Activated naive CD4-positive, alpha-beta T cell treated with anti-CD3 and anti-CD28 coated beads, Interleukin-2, amount 10 ng/mL, durations not matched to agents 7 days and 5 days (primary cell): Measurements from ENCODE around the gene CTNNA2.

Source experiments
- CTCF ChIA-PET: fragments of 350-600 bp; sonication (Branson Sonifier 250); formaldehyde crosslinking; loops from one replicate; lab custom pipeline; 2021; ENCODE audit warnings: antibody characterized with exemption; lab: Charles Lee
- DNase-seq: peaks from one replicate; pipeline ENCODE4 v3.0.0-alpha.2; 2020
- H3K27ac Mint-ChIP-seq: one replicate; pipeline ENCODE4 v1.8.0; 2021; ENCODE audit warnings: mild to moderate bottlenecking, moderate library complexity, mixed read lengths
- H3K27me3 Mint-ChIP-seq: one replicate; pipeline ENCODE4 v1.8.0; 2021; ENCODE audit warnings: mild to moderate bottlenecking, mixed read lengths
- H3K36me3 Mint-ChIP-seq: one replicate; pipeline ENCODE4 v1.8.0; 2021; ENCODE audit warnings: mixed read lengths
- H3K4me1 Mint-ChIP-seq: one replicate; pipeline ENCODE4 v1.8.0; 2021; ENCODE audit warnings: mixed read lengths
- H3K4me3 Mint-ChIP-seq: one replicate; pipeline ENCODE4 v1.8.0; 2021; ENCODE audit warnings: mild to moderate bottlenecking, moderate library complexity, mixed read lengths
- H3K9me3 Mint-ChIP-seq: one replicate; pipeline ENCODE4 v1.8.0; 2021; ENCODE audit warnings: mixed read lengths

CTNNA2 gene

GRCh38 chr2:80361904-80362303, 849.1 kb downstream of the CTNNA2 start:
- DNase-seq = no peak
- CTCF ChIA-PET = no interaction called here
- no peaks in the 10 kb centered on the region for H3K4me1 Mint-ChIP-seq
- no peak overlapping the region for H3K4me3 Mint-ChIP-seq
- H3K9me3 Mint-ChIP-seq = no peaks in the 10 kb centered on the region
- H3K36me3 Mint-ChIP-seq = no peaks in the 10 kb centered on the region
- no peak overlapping the region for H3K27ac Mint-ChIP-seq
- H3K27me3 Mint-ChIP-seq = no peaks in the 10 kb centered on the region

GRCh38 chr2:80363330-80363729, 850.5 kb downstream of the CTNNA2 start:
- Mint-ChIP-seq H3K4me3 (no peak overlapping the region), H3K27ac (no peak overlapping the region), H3K4me1 (no peaks in the 10 kb centered on the region), H3K36me3 (no peaks in the 10 kb centered on the region), H3K27me3 (no peaks in the 10 kb centered on the region), H3K9me3 (no peaks in the 10 kb centered on the region)
- CTCF ChIA-PET = no interaction called here
- DNase-seq = no peak

- no peak overlapping the region for H3K27ac Mint-ChIP-seq
Measured at GRCh38 chr2:80363791-80364349, 851.0 kb downstream of the CTNNA2 start.

GRCh38 chr2:80364524-80365212, 851.8 kb downstream of the CTNNA2 start:
- H3K36me3 Mint-ChIP-seq = no peaks in the 10 kb centered on the region
- no peaks in the 10 kb centered on the region for H3K27me3 Mint-ChIP-seq
- H3K9me3 Mint-ChIP-seq = no peaks in the 10 kb centered on the region
- H3K27ac Mint-ChIP-seq = no peak overlapping the region
- CTCF ChIA-PET = no interaction called here
- no peaks in the 10 kb centered on the region for H3K4me1 Mint-ChIP-seq
- no peak overlapping the region for H3K4me3 Mint-ChIP-seq
- DNase-seq = no peak

More at GRCh38 chr2:80363791-80364349, 851.0 kb downstream of the CTNNA2 start:
- Mint-ChIP-seq H3K27me3 (no peaks in the 10 kb centered on the region), H3K36me3 (no peaks in the 10 kb centered on the region), H3K4me1 (no peaks in the 10 kb centered on the region), H3K4me3 (no peak overlapping the region), H3K9me3 (no peaks in the 10 kb centered on the region)
- CTCF ChIA-PET = no interaction called here
- DNase-seq = no peak

GRCh38 chr2:80365762-80366161, 852.9 kb downstream of the CTNNA2 start:
- H3K4me1 Mint-ChIP-seq = no peaks in the 10 kb centered on the region
- peaks cover 2% of the 10 kb centered on the region for H3K9me3 Mint-ChIP-seq
- H3K27ac Mint-ChIP-seq = no peak overlapping the region
- DNase-seq = no peak
- H3K4me3 Mint-ChIP-seq = no peak overlapping the region
- CTCF ChIA-PET = no interaction called here
- no peaks in the 10 kb centered on the region for H3K27me3 Mint-ChIP-seq
- no peaks in the 10 kb centered on the region for H3K36me3 Mint-ChIP-seq

- Mint-ChIP-seq H3K27me3 (no peaks in the 10 kb centered on the region), H3K4me1 (no peaks in the 10 kb centered on the region), H3K27ac (no peak overlapping the region), H3K9me3 (peaks cover 4% of the 10 kb centered on the region), H3K4me3 (no peak overlapping the region), H3K36me3 (no peaks in the 10 kb centered on the region)
- CTCF ChIA-PET = no interaction called here
- no peak for DNase-seq
Measured at GRCh38 chr2:80370375-80371009, 857.6 kb downstream of the CTNNA2 start.

GRCh38 chr2:80374105-80374504, 861.3 kb downstream of the CTNNA2 start:
- Mint-ChIP-seq H3K36me3 (no peaks in the 10 kb centered on the region), H3K4me1 (no peaks in the 10 kb centered on the region), H3K27me3 (no peaks in the 10 kb centered on the region), H3K9me3 (peaks cover 4% of the 10 kb centered on the region), H3K4me3 (no peak overlapping the region), H3K27ac (no peak overlapping the region)
- no peak for DNase-seq
- CTCF ChIA-PET = no interaction called here

- Mint-ChIP-seq H3K9me3 (peaks cover 7% of the 10 kb centered on the region), H3K4me1 (no peaks in the 10 kb centered on the region)
Measured at GRCh38 chr2:80377071-80377470, 864.2 kb downstream of the CTNNA2 start.

GRCh38 chr2:80380736-80381135, 867.9 kb downstream of the CTNNA2 start:
- Mint-ChIP-seq H3K4me3 (no peak overlapping the region), H3K27me3 (no peaks in the 10 kb centered on the region), H3K9me3 (peaks cover 4% of the 10 kb centered on the region), H3K27ac (no peak overlapping the region), H3K4me1 (no peaks in the 10 kb centered on the region), H3K36me3 (no peaks in the 10 kb centered on the region)
- DNase-seq = no peak
- CTCF ChIA-PET = no interaction called here

More at GRCh38 chr2:80377071-80377470, 864.2 kb downstream of the CTNNA2 start:
- Mint-ChIP-seq H3K27ac (no peak overlapping the region), H3K36me3 (no peaks in the 10 kb centered on the region), H3K27me3 (no peaks in the 10 kb centered on the region), H3K4me3 (no peak overlapping the region)
- CTCF ChIA-PET = no interaction called here
- no peak for DNase-seq

GRCh38 chr2:80381666-80382065, 868.8 kb downstream of the CTNNA2 start:
- no peak for DNase-seq
- CTCF ChIA-PET = no interaction called here
- Mint-ChIP-seq H3K36me3 (no peaks in the 10 kb centered on the region), H3K4me3 (no peak overlapping the region), H3K27ac (no peak overlapping the region), H3K27me3 (no peaks in the 10 kb centered on the region), H3K9me3 (peaks cover 4% of the 10 kb centered on the region), H3K4me1 (no peaks in the 10 kb centered on the region)

- no peak for DNase-seq
- peaks cover 3% of the 10 kb centered on the region for H3K9me3 Mint-ChIP-seq
- no peaks in the 10 kb centered on the region for H3K4me1 Mint-ChIP-seq
- H3K36me3 Mint-ChIP-seq = no peaks in the 10 kb centered on the region
- H3K27ac Mint-ChIP-seq = no peak overlapping the region
- H3K4me3 Mint-ChIP-seq = no peak overlapping the region
- H3K27me3 Mint-ChIP-seq = no peaks in the 10 kb centered on the region
- CTCF ChIA-PET = no interaction called here
Measured at GRCh38 chr2:80392441-80392840, 879.6 kb downstream of the CTNNA2 start.

- no peak for DNase-seq
- H3K9me3 Mint-ChIP-seq = peaks cover 5% of the 10 kb centered on the region
- no peak overlapping the region for H3K4me3 Mint-ChIP-seq
- no peaks in the 10 kb centered on the region for H3K36me3 Mint-ChIP-seq
- H3K4me1 Mint-ChIP-seq = no peaks in the 10 kb centered on the region
- CTCF ChIA-PET = no interaction called here
- no peak overlapping the region for H3K27ac Mint-ChIP-seq
- no peaks in the 10 kb centered on the region for H3K27me3 Mint-ChIP-seq
Measured at GRCh38 chr2:80393991-80394390, 881.1 kb downstream of the CTNNA2 start.

GRCh38 chr2:80395251-80395650, 882.4 kb downstream of the CTNNA2 start:
- no peak overlapping the region for H3K27ac Mint-ChIP-seq
- H3K4me3 Mint-ChIP-seq = no peak overlapping the region
- DNase-seq = no peak
- no peaks in the 10 kb centered on the region for H3K4me1 Mint-ChIP-seq
- H3K36me3 Mint-ChIP-seq = no peaks in the 10 kb centered on the region
- CTCF ChIA-PET = no interaction called here
- peaks cover 2% of the 10 kb centered on the region for H3K9me3 Mint-ChIP-seq
- no peaks in the 10 kb centered on the region for H3K27me3 Mint-ChIP-seq

GRCh38 chr2:80396276-80396675, 883.4 kb downstream of the CTNNA2 start:
- Mint-ChIP-seq H3K4me3 (no peak overlapping the region), H3K9me3 (peaks cover 8% of the 10 kb centered on the region), H3K36me3 (no peaks in the 10 kb centered on the region), H3K4me1 (no peaks in the 10 kb centered on the region), H3K27me3 (no peaks in the 10 kb centered on the region), H3K27ac (no peak overlapping the region)
- CTCF ChIA-PET = no interaction called here
- DNase-seq = no peak

- H3K4me1 Mint-ChIP-seq = no peaks in the 10 kb centered on the region
- H3K9me3 Mint-ChIP-seq = peaks cover 15% of the 10 kb centered on the region
- CTCF ChIA-PET = no interaction called here
- DNase-seq = no peak
- no peaks in the 10 kb centered on the region for H3K27me3 Mint-ChIP-seq
- H3K27ac Mint-ChIP-seq = no peak overlapping the region
- H3K4me3 Mint-ChIP-seq = no peak overlapping the region
- no peaks in the 10 kb centered on the region for H3K36me3 Mint-ChIP-seq
Measured at GRCh38 chr2:80403081-80403480, 890.2 kb downstream of the CTNNA2 start.
